HG03097 (cell line): ENCODE data around the gene APBB2.
"Not testable (repeated sequence)": the region's sequence is repeated elsewhere in the genome, so short reads cannot be mapped to it uniquely, and the experiment has no call there.

Experiments
- ATAC-seq: cut with Tn5 transposase; IDR thresholded peaks from one replicate; pipeline ENCODE4 v1.9.1; 2021; ENCODE audit not compliant: unreplicated experiment, low FRiP score

The APBB2 gene

DNA sequence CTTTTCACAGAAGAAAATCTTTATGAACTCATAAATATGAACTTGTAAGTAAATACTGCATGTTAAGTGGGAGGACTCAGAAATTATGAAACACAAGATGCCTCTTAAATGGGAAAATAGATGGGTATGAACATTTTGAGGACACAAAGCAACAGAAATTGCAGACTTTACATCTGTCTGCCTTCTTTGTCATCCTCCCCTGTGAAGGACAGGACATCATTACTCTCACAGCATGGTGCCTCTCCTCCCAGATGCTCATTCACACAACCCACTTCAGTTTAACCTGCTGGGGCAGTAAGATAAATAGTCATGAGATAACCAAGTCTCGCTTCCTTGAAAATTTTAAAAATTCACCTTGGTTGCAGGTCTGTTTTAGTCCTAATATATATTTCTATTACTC, 144.5 kb downstream of the APBB2 start:
- ATAC-seq: no peak

DNA sequence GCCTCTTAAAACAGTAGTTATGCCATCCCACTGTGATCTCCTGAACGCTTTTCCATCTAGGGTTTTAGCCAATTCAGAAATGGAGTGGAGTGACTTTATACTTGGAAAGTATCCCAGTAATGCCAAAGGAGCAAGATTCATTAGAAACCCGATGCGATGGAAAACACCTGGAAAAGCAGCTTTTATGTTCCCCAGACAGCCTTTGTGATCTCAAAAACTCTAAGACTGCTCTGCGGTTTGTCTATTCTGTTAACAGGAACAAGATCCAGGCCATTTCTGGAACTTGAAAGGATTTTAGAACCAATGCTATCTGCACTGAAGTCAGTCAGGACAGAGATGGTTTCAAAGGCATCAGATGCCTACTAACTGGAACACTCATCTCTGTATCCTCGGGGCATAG, 145.1 kb downstream of the APBB2 start:
- ATAC-seq: no peak

DNA sequence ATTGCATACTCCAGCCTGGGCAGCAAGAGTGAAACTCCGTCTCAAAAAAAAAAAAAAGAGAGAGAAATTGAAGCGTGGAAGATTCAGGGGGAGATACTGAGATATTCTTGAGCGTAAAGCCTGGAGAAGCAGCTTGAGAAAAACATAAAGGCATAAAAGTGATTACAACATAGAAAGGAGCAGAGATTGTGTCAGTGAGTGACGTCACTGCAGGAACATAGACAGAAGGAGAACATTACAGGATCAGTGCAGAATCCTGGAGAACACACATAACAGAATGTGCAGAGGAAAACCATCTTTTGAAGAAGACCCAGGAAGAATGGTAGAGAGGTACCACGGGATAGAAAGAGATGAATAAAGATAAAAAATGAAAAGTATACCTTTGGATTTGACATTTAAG, 147.0 kb downstream of the APBB2 start:
- no peak for ATAC-seq

DNA sequence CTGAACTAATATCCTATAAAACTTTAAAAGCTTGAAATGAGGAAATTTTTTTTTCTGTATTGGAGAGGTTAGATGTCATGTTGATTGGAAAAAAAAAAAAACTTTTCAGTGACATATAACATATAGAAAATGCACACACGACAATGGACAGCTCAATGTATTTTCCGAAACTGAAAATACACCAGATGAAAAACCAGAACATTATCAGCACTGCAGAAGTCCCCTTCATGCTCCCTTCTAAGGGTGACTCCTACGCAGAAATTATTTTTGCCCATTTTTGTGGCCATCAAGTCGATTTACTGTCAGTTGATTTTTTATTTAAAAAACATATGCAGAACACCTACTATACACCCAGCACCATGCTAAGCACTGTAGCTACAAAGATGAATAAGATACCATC, 148.3 kb downstream of the APBB2 start:
- no peak for ATAC-seq

DNA sequence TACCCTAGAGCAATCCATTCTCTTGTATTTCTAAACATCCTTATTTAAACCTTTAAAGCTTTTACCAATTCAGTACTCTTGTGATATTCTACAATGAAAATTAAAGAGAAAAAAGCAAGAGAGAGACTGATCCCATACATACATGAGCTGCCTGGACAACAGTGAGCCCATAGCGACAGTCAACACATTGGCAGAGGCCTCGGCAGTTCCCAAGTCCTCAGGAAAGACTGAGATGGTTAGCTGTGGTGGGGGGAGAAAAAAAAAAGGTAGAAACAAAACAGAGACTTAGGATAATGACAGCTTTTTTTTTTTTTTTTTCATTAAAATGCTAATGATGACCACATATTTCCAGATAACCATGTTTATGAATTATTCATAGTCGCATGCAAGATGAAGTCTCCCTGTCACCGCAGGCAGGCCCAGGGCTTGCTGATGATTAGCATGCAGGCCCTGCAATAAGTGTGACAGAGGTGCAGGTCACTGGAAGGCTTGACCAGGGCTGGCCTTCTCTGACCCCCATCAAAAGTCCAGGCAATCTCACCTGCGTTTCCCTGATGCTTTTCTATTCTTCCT, 148.8 kb downstream of the APBB2 start:
- no peak for ATAC-seq

DNA sequence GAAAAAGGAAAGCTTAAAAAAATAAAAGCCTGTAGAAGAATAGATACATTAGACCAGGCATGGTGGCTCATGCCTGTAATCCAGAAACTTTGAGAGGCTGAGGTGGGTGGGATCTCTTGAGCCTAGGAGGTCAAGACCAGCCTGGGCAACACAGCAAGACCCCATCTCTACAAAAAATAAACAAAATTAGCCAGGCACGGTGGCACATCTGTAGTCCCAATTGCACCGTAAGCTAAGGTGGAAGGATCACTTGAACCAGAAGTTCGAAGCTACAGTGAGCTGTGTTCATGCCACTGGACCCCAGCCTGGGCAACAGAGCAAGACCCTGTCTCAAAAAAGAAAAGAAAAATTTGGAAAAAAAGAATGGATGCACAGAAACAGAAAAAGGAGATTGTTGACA, 149.4 kb downstream of the APBB2 start:
- no peak for ATAC-seq

DNA sequence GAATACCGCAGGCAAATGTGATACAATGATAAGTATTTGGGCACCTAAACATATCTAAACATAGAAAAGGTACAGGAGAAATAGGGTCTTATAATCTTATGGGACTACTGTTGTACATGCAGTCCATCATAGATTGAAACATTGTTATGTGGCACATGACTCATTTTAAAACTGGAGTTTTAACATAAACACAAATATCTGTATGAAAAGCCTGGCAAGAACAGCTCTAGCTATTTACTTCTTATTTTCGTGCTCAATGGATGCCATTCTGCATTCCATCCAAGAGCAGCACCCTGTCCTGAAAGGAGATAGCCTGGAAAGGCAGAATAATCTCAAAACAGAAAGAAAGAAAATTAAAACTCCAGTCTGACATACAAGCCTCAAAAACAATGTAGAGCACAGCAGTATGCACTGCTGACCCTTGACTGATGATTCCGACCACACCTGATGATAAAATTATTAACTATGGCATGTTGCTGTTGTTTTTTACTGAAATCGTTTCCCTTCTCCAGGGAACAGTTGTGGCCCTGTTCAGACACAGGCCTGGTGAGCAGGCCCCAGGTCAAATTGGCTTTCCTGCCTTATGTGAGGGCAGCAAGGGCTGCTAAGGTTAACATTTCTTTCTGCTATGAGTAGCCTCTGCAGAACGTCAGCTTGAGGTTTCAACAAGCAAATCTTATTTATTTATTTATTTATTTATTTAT, 152.7 kb downstream of the APBB2 start:
- no peak for ATAC-seq

DNA sequence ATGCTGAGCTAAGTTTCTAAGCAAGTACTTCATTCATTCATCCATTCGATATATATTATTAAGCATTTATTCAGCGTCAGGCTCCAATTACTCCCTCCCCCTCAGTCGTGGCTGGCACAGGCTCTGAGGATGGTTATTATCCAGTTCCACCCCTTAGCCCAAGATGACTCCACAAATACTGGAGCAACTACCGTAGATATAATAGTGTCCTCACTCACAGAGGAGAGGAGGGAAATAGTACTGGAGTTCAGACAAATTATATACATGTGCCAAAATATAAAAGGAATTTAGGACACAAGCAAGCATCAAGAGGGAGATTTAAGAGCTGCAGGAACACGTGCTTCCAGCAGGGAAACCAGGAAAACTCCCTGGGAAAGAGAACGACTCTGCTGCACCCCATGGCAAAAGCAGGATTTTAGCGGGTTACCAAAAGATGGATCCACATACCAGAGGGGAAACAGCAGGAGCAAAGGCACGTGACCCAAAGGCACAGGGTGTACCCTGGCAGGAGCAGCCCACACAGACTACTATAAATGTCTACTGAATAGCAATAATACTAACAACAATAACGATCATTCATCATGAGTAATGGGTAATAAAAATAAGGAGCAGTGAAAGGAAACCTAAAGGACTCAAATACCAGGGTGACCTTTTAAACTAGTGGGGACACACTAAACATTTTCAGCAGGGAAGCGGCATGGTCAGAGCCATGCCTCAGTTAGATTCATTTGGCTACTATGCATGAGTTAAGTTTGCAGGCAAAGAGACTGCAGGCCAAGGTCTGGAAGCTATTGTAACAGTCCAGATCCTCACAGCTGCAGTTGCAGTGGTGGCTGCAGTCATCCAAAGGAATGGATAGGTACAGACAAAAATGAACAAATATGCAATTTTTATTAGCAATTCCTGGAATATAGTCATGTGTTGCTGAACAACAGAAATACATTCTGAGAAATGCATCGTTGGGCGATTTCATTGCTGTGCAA, 153.7 kb downstream of the APBB2 start:
- no peak for ATAC-seq

DNA sequence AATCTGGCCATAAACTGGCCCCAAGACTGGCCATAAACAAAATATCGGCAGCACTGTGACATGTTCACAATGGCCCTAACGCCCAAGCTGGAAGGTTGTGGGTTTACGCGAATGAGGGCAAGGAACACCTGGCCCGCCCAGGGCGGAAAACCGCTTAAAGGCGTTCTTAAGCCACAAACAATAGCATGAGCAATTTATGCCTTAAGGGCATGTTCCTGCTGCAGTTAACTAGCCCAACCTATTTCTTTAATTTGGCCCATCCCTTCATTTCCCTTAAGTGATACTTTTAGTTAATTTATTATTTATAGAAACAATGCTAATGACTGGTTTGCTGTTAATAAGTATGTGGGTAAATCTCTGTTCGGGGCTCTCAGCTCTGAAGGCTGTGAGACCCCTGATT, 154.9 kb downstream of the APBB2 start:
- ATAC-seq: not testable (repeated sequence)

DNA sequence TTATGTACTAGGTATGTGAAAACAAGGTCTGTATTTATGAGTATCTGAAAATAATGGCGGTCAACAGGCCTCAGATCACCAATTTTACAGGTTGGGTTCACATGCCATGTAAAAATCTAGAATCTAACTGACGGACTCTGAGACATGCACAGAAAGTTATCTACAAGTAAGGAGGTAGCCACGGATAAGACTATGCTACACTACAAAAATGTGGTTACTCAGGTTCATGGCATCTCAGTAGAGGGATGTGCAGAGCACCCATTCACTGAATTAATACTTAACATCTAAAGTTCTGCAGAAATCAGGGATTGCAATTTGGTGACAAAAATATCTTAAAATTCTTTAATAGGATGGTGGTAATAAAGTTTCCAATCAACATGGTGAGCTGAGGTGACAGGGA, 155.9 kb downstream of the APBB2 start:
- no peak for ATAC-seq

DNA sequence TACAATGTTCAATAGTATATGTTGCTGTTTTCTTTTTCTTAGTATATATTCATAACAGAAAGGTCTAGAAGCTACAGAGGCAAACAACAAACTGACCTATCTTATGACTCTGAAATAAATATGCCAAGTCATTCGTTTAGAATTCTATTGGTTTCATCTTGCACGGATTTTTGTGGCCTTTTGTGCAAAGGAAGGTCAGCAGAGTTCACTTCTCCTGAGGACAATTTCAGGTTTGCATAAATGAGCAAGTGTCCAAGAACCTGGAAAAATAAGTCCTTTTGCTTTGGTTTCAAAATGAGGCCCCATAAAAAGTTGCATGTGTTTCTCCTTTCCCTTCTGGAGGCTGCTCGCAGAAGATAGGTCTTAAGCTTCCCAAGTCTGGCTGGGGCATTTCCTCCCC, 156.9 kb downstream of the APBB2 start:
- no peak for ATAC-seq

DNA sequence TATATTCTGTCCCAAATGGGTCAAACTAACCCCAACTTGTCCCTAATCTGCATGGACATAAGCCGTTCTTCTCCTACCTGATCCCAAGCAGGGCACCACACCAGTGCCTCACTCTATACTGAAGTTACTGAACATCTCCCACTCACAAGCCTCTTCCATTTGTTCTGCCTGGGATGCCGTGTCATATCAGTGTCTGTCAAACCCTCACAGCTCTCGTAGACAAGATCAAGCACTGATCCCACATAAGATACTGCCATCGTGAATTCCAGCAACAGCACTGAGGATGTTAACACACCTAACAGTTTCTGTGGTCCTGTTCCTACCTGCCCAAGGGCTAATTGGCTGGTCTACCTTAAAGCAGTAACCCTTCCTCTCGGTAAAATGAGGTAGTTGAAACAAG, 162.1 kb downstream of the APBB2 start:
- ATAC-seq: no peak

DNA sequence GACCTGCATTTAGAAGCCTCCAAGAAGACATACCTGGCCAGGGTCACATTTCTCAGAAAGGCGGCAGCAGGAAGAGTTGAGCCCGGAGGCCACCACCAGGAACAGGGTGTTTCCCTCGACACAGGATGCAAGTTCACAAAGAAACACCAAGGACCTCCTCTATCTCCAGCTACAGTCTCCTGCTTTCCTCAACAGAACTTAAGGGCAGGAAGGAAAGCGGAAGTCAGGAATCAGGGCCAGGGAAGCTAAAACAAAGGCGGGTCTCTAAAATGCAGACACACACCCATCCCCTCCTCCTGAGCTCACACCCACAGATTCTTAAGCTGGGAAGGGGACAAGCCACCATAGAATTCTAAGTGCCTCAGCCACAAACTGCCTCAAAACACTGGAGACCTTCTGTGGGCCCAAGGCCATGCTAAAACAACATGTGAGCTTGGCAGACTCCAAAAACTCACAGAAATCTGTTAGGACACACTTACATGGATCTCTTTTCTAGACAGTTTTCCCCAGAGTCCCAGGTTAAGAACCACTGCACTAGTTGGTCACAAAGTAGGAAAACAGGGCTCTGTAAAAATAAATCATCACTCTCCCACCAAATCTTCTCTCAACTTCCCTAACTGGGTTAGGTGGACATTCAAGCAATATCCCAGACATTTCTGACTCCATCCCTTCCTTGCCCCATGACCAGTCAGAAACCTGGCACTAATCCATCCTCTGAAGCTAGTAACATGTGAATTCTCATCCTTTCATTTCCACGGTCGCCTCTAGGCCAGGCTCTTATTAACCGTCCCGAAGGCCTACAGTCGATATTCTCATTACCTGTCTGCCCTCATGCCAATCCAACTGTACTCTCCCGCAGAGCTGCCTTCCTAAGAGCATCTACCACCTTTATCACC, 163.2 kb downstream of the APBB2 start:
- ATAC-seq: no peak

DNA sequence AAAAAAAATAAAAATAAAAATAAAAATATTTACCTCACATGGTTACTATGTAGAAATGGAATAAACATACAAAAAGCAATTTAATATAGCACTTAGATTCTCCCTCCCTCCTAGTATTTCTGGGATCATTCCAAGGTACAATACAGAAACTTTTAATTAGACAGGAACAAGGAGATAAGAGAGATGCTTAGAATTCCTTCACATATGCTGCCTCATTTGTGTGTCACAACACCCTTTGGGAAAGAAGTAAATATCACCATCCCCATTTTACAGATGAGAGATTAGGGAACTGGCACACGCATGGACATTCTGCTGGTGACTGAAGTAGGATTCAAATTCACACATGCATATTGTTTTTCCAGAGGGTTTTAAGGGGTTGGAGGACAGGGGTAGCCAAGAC, 164.2 kb downstream of the APBB2 start:
- ATAC-seq: no peak

DNA sequence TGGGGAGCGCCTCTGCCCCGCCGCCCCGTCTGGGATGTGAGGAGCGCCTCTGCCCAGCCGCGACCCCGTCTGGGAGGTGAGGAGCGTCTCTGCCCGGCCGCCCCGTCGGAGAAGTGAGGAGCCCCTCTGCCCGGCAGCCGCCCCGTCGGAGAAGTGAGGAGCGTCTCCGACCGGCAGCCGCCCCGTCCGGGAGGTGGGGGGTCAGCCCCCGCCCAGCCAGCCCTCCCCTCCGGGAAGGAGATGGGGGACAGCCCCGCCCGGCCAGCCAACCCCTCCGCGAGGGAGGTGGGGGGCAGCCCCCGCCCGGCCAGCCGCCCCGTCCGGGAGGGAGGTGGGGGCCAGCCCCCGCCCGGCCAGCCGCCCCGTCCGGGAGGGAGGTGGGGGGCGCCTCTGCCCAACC, 165.2 kb downstream of the APBB2 start:
- ATAC-seq: not testable (repeated sequence)

DNA sequence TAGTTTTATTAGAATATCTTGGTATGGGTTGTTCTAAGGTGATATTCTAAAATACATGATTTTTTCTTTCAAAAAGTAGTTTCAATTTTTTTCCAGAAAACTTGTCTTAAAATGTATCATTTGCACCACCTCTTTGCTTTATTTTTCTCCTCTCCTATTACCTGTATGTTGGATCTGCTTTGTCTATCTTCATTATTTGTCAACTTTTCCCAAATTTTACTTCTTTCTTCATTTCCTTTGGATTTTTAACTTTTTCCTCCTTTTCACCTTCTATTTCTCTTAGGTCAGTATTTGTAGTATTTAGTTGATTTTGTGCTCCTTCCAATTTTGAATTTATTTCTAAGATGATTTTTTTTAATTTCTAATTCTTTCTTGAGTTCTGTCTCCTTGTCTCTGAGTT, 169.6 kb downstream of the APBB2 start:
- ATAC-seq: no peak

DNA sequence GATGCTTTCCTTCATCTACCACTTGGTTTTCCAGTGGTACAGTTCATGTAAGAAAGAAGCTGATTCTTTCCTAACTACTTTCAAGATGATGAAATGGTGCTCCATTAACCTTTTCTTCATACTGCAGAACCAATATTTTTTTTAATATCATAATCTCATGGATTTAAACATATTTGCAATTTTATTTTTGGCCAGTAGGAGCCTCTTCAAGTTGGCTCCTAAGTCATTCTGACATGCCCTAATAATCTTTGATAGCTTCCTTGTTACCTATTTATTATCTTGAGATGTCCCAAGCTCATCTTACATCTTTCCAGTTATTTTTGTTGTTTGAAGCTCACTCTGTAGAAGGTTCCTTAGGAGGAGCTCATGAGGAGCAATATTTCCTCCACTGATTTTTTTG, 170.2 kb downstream of the APBB2 start:
- no peak for ATAC-seq

DNA sequence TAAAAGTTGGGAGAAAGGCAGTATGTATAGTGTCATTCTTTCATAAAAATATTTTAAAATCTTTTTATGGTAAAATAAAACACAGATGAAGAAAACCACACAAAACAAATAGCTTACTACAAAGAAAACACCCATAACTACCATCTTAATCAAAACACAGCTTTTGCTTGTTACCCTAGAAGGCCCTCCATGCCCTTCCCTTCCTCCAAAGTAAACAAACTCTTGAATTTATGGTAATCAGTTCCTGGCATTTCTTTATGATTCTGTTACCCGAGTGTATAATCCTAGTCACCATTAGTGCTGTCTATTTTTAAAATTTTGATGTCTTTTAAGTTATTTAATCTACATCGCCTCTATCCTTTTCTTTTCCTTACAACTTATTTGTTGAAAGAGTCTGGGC, 170.9 kb downstream of the APBB2 start:
- ATAC-seq: no peak

DNA sequence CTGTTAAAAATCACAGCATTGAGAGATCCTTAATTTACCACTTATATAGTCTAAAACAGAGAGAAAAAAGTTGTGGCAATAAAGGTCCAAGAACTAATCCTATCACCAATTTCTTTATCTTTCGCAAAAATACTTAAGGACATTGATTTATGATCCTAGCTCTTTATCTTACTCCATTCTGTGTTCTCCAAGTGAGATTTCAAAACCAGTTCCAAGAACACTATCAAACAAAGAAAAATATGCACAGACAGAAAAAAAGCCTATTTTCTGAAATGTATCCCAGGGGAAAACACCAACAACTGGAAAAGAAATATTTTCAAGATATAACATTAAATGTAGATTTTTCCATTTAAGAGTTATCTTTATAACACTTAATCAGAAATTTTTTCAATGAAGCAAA, 172.8 kb downstream of the APBB2 start:
- no peak for ATAC-seq

DNA sequence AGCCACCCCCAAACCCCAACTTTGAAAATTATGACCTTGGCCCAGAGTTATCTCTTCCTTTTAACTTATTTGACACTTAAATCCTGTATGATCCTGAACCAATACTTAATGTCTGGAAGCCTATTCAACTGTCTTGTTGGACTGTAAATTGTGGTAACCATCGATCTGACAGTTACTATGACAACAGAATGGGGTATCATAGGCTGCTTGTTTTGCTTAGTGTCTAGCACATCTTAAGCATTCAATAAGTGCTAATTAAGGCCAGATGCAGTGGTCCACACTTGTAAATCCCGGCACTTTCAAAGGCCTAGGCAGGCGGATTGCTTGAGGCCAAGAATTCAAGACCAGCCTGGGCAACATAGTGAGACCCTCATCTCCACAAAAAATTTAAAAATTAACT, 175.0 kb downstream of the APBB2 start:
- ATAC-seq: no peak

DNA sequence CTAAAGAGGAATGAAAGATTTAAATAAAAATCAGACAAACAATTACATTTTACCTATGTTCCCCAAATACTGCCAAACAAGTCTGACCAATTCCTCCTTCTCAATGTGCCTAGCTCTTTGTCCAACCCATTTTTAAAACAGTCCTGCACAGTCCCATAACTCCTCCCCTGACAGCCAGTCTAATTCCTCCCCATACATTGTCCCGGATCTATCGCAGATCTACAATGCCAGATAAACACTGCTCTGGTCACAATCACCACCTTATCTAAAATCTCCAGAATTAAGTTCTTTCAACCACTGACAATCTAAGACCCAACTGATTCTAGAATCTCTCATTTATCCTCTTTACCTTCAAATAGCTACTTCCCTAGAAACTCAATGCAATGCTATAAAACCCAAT, 176.0 kb downstream of the APBB2 start:
- ATAC-seq: no peak
